ENCODE data around the gene RALGAPA2.

RALGAPA2 gene

GRCh38 chr20:20630551-20630950 is 81.9 kb downstream of the RALGAPA2 start:
- TF ChIP-seq BACH2 (CRISPR knock-in tag; IDR thresholded peaks at IDR 0.05; ENCODE audit: borderline replicate concordance) (no peak), POU6F1 (CRISPR knock-in tag; IDR thresholded peaks at IDR 0.05; ENCODE audit: borderline replicate concordance, low read depth) (no peak), ZNF565 (CRISPR knock-in tag; conservative IDR thresholded peaks at IDR 0.05; ENCODE audit: low read depth) (no peak), SNAI2 (CRISPR knock-in tag; IDR thresholded peaks at IDR 0.05) (no peak)
- no peak for ATAC-seq

DNA sequence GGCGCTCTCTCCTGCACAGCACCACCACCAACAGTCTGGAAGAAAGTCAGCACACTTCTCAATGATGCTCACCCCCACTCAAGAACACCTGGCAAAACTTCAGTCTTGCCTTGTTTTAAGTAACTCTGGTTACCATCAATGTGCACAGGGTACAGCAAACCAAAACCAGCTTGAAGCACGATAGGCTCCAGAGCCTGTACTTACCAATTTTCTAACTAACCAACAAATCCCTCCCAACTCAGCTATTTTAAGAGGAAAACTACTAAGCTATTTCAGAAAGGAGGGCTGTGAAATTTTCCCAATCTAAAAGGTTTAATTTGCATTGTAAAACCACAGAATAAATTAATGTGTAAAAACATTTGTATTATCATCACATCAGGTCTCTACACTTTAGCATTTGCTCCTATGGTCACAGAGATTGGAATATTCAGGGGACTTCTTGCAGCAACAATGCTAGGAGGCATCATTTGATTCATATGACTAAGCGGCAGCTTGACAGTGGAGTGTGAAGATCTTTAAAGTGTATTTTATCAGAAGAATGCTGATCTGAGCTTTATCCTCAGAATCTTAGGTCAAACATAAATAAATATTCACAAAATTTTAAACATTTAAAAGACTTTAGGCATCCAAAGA is 82.8 kb downstream of the RALGAPA2 start:
- TF ChIP-seq CSDC2 (CRISPR knock-in tag; IDR thresholded peaks at IDR 0.05): no peak
- no peak for TF ChIP-seq TCF4 (CRISPR knock-in tag; IDR thresholded peaks at IDR 0.05; ENCODE audit: borderline replicate concordance)
- TF ChIP-seq RARB (CRISPR knock-in tag; IDR thresholded peaks at IDR 0.05): no peak
- no peak for TF ChIP-seq CSRNP3 (CRISPR knock-in tag; IDR thresholded peaks at IDR 0.05)
- no peak for TF ChIP-seq BACH2 (CRISPR knock-in tag; IDR thresholded peaks at IDR 0.05; ENCODE audit: borderline replicate concordance)
- TF ChIP-seq ZNF8 (CRISPR knock-in tag; IDR thresholded peaks at IDR 0.05): no peak
- TF ChIP-seq, protein P1, sequence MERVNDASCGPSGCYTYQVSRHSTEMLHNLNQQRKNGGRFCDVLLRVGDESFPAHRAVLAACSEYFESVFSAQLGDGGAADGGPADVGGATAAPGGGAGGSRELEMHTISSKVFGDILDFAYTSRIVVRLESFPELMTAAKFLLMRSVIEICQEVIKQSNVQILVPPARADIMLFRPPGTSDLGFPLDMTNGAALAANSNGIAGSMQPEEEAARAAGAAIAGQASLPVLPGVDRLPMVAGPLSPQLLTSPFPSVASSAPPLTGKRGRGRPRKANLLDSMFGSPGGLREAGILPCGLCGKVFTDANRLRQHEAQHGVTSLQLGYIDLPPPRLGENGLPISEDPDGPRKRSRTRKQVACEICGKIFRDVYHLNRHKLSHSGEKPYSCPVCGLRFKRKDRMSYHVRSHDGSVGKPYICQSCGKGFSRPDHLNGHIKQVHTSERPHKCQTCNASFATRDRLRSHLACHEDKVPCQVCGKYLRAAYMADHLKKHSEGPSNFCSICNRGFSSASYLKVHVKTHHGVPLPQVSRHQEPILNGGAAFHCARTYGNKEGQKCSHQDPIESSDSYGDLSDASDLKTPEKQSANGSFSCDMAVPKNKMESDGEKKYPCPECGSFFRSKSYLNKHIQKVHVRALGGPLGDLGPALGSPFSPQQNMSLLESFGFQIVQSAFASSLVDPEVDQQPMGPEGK (CRISPR knock-in tag; IDR thresholded peaks at IDR 0.05; ENCODE audit: borderline replicate concordance): no peak
- TF ChIP-seq ZNF70 (CRISPR knock-in tag; IDR thresholded peaks at IDR 0.05): no peak
- no peak for TF ChIP-seq CREB5 (CRISPR knock-in tag; IDR thresholded peaks at IDR 0.05; ENCODE audit: low read depth)
- no peak for TF ChIP-seq ESRRG (CRISPR knock-in tag; IDR thresholded peaks at IDR 0.05)
- no peak for TF ChIP-seq TOX (CRISPR knock-in tag; IDR thresholded peaks at IDR 0.05; ENCODE audit: borderline replicate concordance)
- no peak for TF ChIP-seq ZFP3 (CRISPR knock-in tag; IDR thresholded peaks at IDR 0.05)
- TF ChIP-seq PPARA (CRISPR knock-in tag; IDR thresholded peaks at IDR 0.05; ENCODE audit: borderline replicate concordance): no peak
- TF ChIP-seq OSR1 (CRISPR knock-in tag; IDR thresholded peaks at IDR 0.05): no peak
- ATAC-seq: no peak

DNA sequence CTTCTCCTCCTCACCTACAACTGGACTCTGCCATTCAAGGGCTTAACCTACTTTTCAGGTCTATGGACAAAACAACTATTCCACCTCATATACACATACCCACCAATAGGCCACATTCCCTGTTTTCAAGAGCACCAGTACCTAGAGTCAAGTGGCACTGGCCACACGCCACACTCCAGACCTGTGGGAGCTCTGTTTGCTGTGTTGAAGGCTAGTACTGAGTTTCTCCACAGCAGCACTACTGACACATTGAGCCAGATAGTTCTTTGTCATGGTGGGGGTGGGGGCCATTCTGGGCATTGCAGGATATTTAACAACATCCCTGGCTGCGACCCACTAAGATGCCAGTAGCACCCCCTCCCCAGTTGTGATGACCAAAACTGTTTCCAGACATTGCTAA is 84.1 kb downstream of the RALGAPA2 start:
- TF ChIP-seq TSHZ2 (CRISPR knock-in tag; IDR thresholded peaks at IDR 0.05): no peak
- no peak for TF ChIP-seq OSR1 (CRISPR knock-in tag; IDR thresholded peaks at IDR 0.05)
- TF ChIP-seq SNAI2 (CRISPR knock-in tag; IDR thresholded peaks at IDR 0.05): no peak
- TF ChIP-seq ZNF565 (CRISPR knock-in tag; conservative IDR thresholded peaks at IDR 0.05; ENCODE audit: low read depth): no peak
- TF ChIP-seq TOX (CRISPR knock-in tag; IDR thresholded peaks at IDR 0.05; ENCODE audit: borderline replicate concordance): no peak
- no peak for TF ChIP-seq ZFP3 (CRISPR knock-in tag; IDR thresholded peaks at IDR 0.05)
- no peak for TF ChIP-seq ZFP30 (CRISPR knock-in tag; IDR thresholded peaks at IDR 0.05)
- no peak for TF ChIP-seq ZNF70 (CRISPR knock-in tag; IDR thresholded peaks at IDR 0.05)
- no peak for TF ChIP-seq GLIS3 (CRISPR knock-in tag; IDR thresholded peaks at IDR 0.05)
- TF ChIP-seq RARB (CRISPR knock-in tag; IDR thresholded peaks at IDR 0.05): no peak
- no peak for ATAC-seq
